ENCODE data around the gene PHB1.

The PHB1 gene

DNA sequence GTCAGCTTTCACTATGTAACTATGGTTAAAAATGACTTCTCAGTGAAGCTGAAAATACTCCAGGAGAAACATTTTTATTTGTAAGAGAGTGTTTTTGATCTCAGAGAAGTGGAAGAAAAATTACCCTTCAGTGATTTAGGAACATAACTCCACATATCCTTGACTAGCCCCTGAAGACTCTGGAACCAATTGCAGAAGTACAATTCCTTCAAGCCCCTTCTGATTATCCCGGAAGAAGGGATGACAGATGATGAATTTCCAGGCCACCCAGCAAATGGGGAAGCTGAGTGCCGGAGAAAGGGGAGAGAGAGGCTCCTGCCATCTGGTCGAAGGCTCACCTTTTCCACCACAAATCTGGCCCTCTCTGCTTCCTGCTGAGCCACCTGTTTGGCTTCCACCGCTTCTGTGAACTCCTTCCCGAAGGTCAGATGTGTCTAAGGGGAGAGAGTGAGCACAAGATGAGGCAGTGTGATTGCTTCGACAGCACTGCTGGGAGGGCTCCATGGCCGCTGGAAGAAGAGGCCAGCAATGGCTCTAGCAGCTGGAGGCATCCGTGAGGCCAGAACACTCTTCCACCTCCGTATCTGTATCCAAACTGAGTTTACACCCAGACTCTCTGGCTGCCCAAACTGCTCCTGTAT, 8.1 kb downstream of the PHB1 start:
- DNase-seq (ENCODE audit: low spot score) (no peak), FAIRE-seq (no peak)

DNA sequence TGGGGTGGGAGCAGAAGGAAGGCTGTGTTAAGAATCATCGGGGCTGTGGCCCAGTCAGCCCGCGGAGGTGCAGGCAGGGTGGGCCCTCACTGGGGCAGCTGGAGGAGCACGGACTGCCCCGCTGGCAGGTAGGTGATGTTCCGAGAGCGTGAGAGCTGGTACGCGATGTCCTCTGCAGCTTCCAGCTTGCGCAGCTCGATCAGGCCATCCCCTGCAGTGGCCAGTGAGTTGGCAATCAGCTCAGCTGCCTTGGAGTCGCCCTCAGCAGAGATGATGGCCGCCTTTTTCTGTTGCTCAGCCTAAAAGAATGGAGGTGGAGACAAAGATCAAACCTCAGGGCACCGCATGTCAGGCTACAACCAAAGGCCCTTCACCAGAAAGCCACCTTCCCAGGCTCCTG, 9.8 kb downstream of the PHB1 start:
- no peak for DNase-seq (ENCODE audit: low spot score)
- FAIRE-seq = no peak

DNA sequence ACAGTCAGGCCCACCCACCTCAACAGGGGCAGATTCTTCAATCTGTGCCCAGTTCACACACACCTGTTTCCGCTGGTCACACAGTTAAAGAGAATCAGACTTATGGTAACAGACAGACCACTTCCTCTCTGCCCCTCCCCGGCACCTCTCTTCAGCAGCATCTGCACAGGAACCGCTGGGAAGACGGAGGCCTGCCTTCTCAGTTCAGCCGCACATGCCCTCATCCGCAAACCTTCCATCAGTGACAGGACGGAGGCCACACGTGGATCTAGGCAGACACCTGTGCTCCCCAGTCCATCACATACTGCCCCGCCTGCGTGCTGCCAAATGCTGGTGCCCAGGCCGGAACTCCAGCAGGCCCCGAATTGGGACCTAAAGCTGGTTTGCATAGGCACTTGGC, 10.3 kb downstream of the PHB1 start:
- no peak for DNase-seq (ENCODE audit: low spot score)
- FAIRE-seq = no peak

DNA sequence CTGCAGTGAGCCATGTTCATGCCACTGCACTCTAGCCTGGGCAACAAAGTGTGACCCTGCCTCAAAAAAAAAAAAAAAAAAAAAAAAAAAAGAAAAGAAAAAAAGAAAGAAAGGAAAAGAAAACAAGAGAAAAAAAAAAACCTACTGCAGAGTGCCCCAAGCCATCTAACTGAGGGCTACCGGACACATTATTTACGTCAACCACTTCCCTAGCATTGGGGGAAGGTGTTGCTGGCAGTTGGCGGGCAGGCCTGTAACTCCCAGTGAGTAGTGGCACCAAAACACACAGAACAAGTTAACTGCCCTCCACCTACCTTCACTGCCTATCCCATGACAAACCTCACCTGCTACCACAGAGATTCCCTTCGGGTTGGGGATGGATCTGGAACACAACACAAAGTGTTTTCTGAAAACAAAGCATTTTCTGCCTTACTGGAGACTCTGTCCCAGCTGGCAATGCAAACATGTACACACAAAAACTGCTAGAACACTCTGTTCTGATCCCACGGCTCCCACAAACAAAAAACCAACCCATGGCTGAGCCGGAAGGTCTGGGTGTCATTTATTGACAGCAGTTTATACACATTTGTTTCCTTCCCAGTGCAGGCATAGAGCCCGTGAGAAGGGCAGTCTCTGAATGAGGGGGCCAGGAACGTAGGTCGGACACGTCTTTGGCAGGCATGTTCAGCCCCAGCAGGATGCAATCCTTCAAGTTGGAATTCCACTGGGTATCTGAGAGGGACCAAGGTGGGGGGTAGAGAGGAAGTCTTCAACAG, 11.0 kb downstream of the PHB1 start:
- no peak for FAIRE-seq
- no peak for DNase-seq (ENCODE audit: low spot score)

DNA sequence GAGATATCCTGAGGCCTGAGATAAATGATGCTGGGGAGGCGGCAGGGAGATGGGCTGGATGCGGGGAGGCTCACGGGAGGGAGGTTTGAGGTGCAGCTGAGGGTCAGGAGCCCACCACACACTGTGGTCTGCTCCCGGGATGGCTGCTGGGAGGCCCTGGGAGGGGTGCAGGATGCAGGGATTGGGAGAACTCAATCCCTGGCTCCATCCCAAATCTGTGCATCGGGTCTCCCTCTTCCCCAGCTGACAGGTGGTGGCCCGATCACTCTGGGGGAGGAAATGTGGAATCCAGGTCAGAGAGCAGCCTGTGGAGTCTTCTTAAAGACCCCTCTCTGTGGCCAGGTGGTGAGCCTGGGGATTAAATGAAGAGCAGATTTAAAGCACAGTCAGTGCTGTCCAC, 12.0 kb downstream of the PHB1 start:
- DNase-seq (ENCODE audit: low spot score) (no peak), FAIRE-seq (no peak)

DNA sequence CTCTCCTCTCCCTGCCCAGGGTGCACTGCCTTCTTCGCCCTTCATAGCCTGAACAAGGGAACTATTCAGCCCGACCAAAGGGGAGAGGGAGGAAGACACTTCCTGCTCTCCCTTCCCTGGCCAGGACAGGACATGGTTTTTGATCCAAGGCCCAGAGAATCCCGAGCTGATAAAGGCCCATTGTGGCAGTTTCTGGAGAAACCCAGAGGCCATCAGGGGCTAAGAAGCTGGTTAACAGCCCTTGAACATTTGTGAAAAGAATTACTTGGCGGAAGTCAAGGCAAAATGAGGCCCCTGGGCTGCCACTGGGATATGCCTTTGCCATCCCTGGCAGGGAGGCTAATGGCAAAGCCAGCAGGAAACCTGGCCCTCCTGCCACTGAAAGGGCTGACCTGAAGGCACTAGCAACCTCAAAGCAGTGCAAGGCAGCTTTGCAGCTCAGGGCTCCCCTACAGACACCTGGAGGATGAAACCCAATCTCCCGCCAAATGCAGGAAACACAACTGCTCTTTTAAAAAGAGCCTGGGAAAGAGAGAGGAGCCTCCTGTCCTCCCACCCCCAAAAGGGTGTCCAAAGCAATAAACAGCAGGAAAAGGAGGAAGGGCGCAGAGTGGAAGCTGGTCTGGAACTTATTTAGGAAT, 12.6 kb downstream of the PHB1 start:
- no peak for FAIRE-seq
- no peak for DNase-seq (ENCODE audit: low spot score)

DNA sequence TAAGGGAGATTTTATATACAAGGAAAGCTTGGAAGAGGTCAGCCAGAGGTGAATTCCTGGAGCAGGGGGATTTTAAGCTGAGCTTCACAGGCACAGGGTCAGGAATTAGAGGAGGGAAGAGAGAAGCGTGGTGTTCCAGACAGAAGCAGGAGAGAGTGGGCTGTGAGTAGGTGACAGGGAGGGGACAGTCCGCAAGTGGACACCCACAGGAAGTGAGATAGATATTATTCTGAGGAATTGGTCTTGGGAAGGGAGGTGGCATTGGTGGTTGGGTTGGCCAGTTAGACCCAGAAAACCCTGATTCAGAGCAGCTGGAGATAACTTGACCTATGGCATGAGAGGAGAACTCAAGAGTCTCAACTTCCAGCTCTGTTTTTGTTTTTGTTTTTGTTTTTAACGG, 14.7 kb downstream of the PHB1 start:
- FAIRE-seq = no peak
- no peak for DNase-seq (ENCODE audit: low spot score)

DNA sequence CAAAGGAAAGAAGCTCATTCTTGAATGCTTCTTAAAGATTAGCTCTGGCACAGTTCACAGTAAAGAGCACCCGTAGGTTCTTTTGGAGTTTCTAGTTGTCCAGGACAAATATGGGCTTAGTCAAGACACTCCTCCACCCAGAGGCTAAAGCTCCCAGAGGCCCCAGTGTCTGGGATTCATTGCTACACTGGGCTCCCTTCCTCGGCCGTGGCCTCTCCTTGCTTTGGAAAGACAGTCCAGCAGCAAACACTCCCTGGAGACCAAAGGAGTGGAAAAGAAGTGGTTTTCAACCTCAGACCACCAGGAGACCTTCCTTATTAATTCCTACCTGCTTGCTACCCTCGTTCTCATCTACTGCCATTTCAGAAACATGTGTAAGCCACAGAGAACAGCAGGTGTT, 17.1 kb downstream of the PHB1 start:
- no peak for FAIRE-seq

DNA sequence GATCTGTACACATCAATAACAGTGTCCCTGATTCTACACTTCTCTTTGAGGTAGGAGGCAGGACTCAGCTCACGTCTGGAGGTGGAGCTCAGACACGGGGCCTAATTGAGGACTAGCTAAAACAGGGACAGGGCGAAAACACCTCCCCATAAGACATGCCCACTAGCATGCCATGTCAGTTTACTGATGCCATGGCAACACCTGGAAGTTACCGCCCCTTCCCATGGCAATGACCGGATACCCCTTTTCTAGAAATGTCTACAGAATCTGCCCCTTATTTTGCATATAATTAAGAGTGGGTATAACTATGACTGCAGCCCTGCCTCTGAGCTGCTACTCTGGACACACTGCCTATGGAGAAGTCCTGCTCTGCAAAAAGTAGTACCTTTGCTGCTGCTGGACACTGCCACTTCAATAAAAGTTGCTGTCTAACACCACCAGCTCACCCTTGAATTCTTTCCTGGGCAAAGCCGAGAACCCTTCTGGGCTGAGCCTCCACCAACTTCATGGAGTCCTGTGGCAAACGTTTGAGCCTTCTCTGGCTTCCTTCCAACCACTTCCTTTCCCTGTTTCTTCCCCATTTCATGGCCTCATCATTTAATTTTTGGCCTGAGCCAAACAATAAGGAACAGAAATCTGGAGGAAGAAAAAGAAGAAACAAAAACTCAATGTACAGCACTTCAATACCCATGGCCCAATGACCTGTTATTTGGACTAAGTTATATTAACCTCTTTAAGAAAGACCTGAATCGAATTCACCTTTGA, 21.0 kb downstream of the PHB1 start:
- no peak for DNase-seq (ENCODE audit: low spot score)
- FAIRE-seq = no peak

More for the DNA sequence above, 17.1 kb downstream of the PHB1 start:
- DNase-seq (ENCODE audit: low spot score) = no peak

DNA sequence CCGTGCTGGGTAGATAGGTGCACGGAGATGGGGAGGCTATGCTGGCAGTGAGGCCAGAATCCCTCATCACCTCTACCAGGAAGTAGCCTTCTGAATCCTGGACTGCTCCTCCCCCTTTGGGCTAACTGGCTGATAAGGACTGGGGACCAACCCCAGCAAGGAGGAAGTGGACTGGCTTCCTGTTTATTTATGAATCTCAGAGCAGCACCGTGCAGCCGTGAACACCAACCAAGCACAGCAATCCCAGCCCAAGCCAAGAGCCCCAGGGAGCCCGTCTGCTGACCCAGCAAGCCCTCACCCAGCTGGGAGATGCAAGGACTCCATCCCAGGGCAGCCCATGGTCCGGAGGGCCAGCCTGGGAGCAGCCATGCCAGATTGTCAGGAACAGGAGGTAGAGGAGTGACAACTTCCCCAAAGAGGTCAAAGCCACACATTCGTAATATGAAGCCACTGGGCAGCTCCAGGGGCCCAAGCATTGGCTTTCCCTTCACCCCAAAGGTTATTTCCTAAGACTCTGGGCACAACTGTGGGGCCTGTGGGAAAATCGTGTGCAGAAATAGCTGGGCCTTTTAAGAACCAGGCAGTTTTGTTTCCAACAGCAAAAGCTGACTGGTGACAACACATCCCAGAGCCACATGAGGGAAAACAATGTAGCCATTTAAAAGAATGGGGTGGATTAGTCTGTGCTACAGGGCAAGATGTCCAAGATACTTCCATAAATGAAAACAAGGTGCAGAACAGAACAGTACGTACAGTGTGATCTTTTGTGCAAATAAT, 23.9 kb downstream of the PHB1 start:
- FAIRE-seq (no peak), DNase-seq (ENCODE audit: low spot score) (no peak)

DNA sequence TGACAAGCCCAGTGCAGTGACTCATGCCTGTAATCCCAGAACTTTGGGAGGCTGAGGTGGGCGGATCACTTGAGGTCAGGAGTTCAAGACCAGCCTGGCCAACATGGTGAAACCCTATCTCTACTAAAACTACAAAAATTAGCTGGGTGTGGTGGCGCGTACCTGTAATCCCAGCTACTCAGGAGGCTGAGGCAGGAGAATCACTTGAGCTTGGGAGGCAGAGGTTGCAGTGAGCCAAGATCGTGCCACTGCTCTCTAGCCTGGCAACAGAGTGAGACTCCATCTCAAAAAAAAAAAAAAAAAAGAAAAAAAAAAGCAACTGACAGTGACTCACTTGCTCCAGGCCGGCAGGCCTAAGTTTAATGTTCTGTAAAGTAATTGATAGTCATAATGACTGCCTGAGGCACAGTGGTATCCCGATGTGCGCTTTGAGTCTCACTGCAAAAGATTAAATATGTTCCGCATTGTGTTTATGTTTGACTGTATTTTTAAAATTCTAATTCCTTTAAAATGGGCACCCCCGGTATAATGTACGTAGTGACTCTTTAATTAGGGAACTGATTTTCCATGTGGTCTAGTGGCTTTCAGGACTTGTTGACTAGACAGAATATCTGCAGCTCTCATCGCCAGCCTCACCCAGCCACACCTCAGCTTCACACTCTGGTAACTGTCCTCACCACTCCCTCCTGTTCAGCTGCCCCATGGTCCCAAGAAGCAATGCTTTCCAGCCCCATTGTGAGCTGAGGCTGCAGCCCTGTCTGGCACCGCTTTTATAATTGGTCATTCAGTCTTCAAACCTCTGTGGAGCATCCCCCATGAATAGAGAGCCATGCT, 25.0 kb downstream of the PHB1 start:
- DNase-seq (ENCODE audit: low spot score) = peak; percentile 40
- FAIRE-seq = peak; percentile 42

DNA sequence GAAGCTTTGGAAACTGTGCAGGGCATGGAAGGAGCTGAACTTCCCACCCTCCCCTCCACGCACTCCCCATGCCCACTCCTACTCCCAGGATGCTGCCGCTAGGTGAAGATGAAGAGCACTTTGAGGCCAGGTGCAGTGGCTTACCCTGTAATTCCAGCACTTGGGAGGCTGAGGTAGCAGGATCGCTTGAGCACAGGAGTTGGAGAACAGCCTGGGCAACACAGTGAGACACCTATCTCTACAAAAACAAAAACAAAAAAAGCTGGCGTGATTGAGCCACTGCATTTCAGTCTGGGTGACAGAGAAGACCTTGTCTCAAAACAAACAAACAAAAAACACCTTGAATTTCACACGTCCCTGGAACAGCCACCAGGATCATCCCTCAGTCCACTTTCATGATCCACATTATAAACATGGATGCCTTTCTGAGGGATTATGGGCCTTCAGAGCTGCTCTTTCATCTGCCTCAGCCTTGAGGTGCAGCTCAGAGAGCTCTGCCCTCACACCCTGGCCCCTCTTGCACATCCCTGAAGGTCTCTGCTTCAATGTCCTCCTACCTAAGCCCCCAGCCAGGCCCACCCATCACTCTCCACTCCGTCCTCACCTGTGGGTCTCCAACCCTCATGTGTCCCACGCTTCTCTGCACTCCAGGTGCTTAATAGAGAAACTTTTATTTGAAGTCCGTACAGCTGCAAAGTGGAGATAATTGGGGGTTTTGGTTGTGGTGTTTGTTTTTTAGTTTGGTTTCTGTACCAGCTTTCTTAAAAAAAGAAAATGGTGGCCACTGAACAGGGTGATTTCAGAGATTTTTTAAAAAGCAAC, 25.8 kb downstream of the PHB1 start:
- no peak for FAIRE-seq
- DNase-seq (ENCODE audit: low spot score) = no peak

DNA sequence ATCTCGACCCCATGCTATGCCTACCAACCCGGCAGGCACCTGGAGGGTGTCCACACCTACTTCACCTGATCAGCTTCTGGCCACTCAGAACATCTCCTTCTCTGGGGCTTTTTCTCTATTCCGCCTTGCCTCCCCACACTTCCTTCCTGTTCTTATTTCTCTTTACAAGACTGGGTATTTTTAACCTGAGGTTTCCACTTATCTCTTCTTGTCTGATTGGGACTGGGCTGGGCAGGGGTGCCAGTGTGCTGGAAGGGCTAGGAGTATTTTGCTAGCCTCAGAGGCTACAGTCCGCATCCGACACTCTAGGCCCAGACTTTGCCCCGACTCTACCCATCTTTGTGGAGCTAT, 26.4 kb downstream of the PHB1 start:
- DNase-seq (ENCODE audit: low spot score) (no peak), FAIRE-seq (no peak)

DNA sequence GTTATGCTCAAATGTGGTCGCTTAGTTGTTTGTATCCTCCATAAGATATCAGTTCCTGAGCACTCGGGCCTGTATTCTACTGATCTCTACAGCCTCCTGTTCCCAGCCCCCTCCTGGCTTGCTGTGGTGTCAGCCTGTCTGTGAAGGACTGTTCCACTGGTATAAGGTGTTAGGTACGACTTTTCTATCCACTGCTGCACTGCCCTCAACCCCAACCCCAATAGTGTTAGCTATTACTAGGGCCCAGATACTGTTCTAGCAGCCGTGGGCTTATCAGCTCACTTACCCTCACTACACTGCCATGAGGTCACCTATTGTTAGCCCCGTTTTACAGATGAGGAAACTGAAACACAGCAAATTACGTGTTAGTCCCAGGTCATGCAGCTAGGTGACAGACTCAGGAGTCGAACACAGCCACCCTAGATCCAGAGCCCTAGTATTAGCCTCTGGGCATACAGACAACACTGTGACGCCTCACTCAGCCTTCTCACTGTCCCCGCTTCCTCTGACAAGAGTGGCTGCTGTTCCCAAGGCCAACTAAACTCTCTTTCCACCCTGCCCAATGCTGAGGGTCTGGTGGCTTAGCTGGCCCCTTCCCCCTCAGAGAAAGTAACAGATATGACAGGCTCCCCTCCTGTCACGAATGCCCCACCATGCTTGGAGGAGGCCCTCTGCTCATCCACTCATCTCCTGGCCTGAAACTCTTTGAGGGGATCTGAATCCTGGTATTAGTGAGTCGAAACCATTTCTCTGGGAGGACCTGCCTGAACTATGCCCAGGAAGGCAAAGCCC, 27.0 kb downstream of the PHB1 start:
- FAIRE-seq (no peak), DNase-seq (ENCODE audit: low spot score) (no peak)

DNA sequence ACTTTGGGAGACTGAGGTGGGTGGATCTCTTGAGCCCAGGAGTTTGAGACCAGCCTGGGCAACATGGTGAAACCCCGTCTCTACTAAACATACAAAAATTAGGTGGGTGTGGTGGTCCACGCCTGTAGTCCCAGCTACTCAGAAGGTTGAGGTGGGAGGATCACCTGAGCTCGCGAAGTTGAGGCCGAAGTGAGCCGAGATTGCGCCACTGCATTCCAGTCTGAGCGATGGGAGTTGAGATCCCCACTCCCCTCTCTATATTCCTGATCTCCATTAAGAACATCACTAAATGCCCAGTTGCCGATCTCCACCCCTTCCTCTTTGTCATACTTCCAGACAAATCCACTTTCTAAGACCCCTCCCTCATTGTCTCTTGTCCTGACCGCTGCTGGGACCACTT, 28.3 kb downstream of the PHB1 start:
- no peak for FAIRE-seq

DNA sequence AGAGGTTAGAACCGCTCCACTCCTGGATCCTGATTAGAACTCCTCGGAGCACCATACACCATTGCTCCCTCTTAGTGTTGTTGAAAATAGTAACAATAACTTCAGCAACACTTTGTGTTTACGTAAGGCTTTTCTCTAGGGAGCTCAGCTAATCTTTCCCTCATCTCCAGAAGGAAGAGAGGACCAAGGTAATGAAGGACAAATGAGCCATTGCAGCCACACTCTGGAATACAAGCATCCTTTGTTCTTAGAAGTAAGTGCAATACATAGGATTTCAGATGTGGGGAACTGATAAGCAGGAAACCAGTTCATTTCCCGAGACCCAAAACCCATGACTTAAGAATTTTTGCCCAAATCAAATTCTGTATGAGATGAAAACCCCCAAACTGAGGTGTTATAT, 29.7 kb downstream of the PHB1 start:
- DNase-seq (ENCODE audit: low spot score) (no peak), FAIRE-seq (no peak)

More for the DNA sequence above, 28.3 kb downstream of the PHB1 start:
- no peak for DNase-seq (ENCODE audit: low spot score)

DNA sequence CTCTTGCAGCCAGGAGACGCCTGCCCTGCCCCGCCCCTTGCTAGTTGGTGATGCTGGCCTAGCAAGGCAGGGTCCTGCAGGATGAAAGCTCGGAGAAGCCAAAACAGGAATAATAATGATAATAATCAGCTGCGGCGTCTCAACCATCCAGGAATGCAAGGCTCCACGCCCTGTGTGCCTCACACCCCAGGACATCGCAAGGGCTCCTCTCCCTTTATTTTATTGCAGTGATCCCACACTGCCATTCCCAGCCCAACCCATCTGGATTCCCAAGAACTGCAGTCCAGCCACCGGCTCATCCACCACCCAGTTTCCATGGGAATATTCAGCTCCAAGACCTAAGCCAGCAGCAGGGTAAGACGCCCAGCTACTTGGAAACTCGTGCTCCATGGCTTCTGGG, 31.6 kb downstream of the PHB1 start:
- DNase-seq (ENCODE audit: low spot score) (no peak), FAIRE-seq (no peak)

DNA sequence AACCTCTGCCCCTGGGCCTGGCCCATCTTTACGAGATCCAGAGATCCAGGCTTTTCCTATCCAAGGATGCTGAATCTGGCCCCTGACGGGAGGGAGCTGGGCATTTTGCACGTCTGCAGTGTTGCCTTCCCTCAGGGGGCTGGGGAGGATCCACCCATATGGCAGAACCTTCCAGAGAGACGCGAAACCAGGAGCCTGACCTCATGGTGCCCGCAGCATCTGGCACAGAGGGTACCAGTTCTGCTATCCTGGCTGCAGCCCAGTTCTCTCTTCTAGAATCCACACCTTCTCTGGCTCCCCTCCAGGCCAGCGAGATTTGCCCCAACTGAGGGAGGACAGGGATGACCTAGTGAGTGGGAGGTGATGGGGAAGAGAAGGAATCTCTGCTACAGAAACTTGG, 32.1 kb downstream of the PHB1 start:
- DNase-seq (ENCODE audit: low spot score) (no peak), FAIRE-seq (no peak)

DNA sequence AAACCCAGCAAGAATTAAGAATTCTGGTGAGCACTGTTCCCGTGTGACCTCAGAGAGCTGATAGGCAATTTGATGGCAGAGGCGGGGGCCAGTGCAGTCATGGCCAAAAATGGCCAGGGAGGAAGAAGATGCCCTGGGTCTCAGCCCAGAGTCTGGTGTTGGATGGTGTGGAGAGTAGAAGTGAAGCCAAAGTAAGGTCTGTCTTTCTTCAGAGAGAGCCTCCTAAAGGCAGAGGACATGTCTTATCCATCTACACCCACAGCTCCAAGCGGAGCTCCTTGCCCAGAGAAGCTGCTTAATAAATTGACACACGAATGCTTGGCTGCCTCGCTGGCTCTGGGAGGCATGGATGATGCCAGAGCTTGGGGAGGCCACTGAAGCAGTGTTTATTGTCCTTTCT, 32.9 kb downstream of the PHB1 start:
- DNase-seq (ENCODE audit: low spot score) (no peak), FAIRE-seq (no peak)
